ENCODE measurements around the gene CLN5.
"Not testable (repeated sequence)": the region's sequence is repeated elsewhere in the genome, so short reads cannot be mapped to it uniquely, and the experiment has no call there.

The CLN5 gene

DNA sequence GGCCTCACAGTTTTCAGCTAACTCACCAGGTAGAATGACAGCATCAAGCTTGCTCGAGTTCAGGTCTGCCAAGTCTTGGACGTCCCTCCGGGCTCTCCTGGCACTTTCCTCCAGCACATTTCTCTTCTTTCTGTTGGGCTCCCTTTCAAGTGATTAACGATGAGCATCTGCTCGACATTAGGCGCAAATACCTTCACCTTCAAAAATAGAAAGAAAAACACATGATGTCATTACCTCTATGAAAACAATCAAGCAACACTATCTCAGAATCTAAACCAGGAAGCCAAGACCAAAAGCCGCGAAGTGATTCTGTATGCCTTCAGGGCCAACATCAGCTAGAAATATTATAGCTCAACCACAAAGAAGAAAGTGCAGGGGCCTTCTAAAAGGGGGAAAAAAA lies 15.4 kb upstream of the CLN5 start:
- no peak for DNase-seq

DNA sequence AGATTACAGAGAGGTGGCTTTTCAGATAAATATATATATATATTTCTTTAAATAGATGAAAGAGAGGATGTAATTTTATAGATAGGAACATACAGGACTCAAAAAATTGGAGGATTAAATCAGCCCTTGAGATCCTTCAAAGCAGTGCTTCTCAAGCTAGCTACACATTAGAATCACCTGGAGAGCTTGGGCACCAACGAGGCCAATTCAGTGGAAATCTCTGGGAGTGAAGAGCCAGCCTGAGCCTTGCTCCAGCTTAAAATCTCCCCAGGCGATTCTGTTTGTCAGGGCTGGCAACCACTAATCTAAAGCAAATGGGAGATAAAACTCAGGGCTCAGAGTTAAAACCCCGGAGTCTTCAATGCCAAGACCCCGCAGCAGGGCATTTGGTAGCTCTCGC lies 15.0 kb upstream of the CLN5 start:
- DNase-seq, result no peak

DNA sequence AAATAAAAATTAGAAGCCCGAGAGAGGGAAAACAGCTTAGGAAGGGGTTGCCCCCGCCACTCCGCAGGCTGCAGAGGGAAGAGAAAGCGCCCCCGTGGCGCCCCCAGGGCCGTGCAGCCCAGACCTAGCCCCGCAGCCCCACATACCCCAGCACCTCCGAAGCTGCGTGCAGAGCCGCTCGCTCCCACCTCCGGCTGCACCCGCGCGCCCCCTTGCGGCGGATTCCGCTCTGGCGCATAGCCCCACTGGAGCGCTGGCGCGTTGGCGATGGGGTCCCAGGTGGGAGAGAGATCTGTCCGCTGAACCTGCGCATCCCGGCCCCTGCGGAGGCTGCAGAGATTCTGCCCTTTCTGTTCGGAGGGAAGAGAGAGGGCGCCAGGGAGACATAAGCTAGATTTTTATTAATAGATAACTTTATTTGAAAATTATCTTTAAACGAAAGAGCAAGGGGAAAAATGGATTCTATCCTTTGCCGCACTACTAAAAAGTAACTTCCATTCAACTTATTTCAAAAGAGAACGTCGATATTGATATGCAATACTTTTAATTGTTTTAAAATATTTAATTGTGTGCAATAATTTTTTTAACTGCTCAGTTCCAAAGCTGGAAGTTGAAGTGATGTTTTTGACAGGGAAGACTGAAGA lies 11.7 kb upstream of the CLN5 start:
- DNase-seq, result peak; percentile 90

DNA sequence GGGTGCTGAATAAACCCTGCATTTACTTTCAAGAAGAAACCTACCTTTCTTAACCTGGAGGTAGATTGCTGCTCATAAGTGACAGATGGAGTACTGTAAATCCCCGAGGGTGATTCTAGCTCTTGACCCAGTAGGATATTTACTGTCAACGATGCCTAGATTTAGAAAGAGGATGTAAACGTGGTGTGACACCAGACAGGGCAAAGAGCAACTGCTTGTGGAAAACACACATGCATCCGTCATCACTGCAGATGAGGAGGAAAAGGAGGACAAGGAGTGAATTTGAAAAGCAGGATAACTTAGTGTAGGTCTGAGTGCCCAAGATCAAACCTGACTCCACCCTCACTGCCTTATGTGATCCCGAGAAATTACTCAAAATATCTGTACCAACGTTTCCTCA lies 9.8 kb upstream of the CLN5 start:
- DNase-seq, result no peak

DNA sequence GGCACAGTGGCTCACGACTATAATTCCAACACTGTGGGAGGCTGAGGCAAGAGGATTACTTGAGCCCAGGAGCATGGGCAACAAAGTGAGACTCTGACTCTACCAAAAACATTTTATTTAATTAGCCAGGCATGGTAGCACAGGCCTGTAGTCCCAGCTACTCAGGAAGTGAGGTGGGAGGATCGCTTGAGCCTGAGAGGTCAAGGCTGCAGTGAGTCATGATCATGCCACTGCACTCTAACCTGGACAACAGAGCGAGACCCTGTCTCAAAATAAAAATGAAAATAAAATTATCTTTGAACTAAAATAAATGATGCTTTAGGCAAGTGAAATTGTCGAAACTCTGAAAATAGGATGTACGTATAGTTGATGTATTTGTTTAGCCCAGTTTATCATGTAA lies 8.2 kb upstream of the CLN5 start:
- no peak for DNase-seq

DNA sequence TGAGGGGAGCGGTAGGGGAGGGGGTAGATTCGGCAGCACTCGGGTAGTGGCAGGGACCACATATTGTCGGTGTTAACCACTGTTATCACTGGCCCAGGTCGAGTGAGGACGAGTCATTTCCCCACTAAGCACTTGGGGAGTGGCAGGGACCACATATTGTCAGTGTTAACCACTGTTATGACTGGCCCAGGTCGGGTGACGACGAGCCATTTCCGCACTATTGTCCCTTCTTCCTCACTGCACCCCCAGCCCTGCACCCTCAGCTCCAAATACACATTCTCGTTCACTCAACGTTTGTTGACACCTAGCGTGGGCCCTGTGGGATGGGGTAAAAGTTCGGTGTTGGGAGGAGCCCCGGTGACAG lies 467 bp upstream of the CLN5 start:
- peak; percentile 38 for DNase-seq

DNA sequence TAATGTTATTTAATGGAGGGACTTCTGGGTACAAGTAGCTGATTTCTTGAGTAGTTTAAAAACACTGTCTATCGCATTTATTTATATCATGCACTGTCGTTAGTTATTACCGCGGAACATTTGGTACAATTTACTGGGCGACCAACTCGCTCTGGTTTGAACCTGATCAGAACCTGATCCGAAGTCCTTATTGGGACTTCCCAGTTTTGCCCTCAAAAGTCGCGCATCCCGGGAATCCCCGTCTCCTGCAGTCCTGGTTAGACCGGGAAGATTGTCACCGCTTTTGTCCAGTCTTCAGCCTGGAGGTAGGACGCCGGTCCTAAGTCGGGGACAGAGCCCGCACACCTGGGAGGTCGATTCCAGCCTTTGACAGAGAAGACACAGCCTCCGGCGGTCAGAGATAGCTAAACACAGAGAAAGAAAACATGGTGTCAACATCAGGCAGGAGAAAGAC lies 694 bp downstream of the CLN5 start:
- peak; percentile 8 for DNase-seq

DNA sequence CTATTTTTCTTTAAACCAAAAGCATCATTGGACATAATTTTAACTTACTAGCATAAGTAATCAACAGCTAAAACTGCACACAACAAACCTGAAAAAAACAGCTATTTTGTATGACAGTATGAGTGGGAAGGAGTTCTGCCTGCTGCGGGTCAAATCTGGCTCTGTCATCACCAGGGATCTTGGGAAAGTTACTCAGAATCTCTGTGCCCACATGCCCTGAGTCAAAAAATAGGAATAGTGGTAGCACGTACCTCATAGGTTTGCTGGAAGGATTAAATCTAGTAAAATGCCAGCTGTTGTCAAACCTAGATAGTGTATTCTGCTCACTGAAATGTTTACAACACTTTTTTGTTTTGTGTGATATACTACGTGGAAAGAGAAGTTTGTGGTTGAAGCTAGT lies 1.1 kb downstream of the CLN5 start:
- no peak for DNase-seq

DNA sequence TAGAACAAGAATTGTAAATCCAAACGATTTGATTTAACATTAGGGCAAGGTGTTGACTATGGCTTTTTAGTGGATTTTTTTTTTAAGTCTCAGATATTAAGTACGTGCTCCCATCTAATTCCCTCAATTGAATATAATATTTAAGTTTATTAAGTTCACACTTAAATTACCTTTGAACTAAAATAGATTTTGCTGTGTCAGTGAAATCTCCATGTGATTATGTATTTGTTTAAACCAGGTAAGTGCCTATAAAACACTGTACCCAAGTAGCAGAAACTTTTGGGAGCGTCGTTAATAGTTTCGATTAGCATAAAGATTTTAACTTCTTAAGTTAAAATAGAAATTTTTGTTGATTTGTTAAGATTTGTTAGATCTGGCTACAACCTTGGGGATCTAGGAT lies 1.6 kb downstream of the CLN5 start:
- no peak for DNase-seq

DNA sequence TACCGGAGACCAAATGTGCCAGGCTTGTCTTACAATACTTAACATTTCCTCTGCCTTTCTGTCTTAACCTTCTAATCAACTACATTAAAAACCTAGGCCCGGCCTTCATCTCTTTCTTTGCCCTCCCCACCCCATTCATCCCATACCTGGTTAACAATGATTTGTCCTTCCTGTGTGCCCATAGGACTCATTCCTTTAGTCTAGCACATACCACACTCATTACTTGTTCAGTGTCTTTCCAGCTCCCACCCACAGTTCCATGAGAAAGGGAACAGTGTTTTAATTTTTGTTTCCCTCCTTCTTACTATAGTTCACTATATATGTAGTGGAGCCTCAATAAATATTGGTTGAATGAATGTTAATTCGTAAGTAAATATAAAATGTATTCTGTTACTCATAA lies 2.4 kb downstream of the CLN5 start:
- DNase-seq, result no peak

DNA sequence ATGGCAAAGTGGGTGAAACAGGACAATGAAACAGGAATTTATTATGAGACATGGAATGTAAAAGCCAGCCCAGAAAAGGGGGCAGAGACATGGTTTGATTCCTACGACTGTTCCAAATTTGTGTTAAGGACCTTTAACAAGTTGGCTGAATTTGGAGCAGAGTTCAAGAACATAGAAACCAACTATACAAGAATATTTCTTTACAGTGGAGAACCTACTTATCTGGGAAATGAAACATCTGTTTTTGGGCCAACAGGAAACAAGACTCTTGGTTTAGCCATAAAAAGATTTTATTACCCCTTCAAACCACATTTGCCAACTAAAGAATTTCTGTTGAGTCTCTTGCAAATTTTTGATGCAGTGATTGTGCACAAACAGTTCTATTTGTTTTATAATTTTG lies 8.6 kb downstream of the CLN5 start:
- no peak for DNase-seq

DNA sequence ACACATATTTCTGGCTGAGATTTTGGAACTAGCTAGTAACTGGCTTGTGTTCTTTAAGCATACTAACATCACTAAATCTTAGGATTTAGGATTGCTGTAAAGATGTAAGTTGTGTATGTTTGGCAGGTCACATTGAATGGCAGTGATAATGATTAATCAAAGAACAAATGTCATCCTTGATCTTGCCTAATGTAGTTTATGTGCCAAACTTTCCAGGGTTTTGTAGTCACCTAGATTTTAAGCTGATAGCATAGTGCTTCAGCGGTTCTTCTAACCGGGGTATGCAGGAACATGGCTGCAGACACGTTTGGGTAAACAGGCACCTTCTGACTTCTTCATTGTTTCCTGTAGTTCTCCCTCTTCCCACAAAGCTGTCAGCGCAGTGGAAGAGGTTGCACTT lies 9.7 kb downstream of the CLN5 start:
- no peak for DNase-seq

DNA sequence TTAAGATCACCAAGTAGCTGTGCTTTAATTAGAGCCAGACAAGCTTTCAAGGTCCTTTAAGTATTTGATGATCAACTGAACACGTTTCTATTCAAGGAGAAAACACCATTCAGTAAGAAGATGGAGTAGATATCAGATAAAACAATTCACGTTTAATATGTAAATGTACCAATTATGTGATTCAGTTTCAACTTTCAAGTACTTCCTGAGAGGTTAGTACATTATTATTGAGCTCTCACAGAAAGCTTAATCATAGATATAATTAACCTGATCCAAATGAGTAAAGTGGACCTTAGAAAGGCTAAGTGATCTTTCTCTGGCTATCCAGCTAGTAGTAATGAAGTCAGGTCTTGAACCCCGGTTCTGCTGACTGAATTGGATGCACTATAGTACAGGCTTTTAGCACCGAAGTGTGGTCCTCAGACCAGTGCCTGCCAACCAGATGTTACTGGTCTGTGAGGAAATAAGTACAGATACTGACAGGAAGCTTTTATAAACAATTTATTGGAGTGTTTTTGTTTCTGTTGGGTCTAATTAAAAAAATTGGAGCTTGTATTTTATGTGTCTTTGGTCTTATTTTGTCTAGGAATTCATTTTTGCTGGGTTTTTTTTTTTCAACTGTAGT lies 10.2 kb downstream of the CLN5 start:
- DNase-seq, result no peak

DNA sequence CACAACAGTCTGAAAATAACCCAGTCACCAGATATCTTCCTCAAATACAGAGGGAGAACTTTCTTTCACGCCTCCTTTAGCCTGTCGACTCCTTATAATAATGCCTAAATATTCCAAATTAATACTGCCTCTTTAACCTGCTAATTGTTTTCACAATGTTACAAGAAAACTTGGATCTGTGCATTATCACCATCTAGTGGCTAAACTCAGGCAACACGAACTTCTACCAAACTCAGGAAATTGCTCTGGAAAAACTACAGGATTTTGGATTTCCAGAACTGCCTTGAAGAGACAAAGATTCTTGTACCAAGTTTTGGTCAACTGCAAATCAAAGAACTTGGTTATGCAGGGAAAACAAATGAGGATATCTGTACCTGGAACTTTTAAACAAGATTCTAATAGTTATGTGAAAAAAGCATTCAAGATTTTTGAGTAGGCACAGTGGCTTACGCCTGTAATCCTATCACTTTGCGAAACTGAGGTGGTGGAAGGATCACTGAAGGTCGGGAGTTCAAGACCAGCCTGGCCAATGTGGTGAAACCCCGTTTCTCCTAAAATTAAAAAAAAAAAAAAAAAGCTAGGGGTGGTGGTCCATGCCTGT lies 10.8 kb downstream of the CLN5 start:
- no peak for DNase-seq

DNA sequence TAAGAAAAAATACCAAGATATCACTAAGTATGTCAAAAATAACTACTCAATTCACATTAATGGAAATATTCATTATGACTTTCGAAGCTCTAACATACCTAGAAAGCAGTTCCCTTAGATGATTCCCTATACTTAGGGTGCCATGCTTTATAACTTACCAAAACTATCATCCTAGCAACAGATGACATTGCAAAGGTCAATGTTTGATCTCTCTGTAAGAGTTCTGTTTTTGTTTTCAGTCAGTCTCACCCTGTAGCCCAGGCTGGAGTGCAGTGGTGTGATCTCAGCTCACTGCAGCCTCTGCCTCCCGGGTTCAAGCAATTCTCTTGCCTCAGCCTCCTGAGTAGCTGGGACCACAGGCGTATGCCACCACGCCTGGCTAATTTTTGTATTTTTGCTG lies 16.5 kb downstream of the CLN5 start:
- not testable (repeated sequence) for DNase-seq

DNA sequence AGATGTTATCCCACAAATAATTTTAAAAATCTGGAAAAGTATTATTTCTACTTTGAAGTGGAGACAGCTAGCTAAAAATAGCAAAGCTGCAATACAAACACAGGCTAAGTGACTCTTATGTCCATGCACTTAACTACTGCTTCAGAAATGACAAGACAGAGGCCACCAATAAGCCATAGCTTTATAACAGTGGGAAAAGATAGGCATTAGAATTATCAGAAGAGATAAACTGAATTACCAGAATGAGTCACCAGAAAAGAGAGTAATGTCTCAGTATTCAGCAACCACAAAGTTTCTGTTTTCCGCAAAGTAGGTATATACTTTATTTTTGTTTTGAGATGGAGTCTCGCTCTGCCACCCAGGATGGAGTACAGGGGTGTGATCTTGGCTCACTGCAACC lies 17.1 kb downstream of the CLN5 start:
- no peak for DNase-seq

DNA sequence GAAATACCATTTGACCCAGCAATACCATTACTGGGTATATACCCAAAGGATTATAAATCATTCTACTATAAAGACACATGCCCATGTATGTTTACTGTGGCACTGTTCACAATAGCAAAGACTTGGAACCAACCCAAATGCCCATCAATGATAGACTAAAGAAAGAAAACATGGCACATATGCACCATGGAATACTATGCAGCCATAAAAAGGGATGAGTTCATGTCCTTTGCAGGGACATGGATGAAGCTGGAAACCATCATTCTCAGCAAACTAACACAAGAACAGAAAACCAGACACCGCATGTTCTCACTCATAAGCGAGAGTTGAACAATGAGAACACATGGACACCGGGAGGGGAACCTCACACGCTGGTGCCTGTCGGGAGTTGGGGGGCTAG lies 17.8 kb downstream of the CLN5 start:
- DNase-seq, result not testable (repeated sequence)

DNA sequence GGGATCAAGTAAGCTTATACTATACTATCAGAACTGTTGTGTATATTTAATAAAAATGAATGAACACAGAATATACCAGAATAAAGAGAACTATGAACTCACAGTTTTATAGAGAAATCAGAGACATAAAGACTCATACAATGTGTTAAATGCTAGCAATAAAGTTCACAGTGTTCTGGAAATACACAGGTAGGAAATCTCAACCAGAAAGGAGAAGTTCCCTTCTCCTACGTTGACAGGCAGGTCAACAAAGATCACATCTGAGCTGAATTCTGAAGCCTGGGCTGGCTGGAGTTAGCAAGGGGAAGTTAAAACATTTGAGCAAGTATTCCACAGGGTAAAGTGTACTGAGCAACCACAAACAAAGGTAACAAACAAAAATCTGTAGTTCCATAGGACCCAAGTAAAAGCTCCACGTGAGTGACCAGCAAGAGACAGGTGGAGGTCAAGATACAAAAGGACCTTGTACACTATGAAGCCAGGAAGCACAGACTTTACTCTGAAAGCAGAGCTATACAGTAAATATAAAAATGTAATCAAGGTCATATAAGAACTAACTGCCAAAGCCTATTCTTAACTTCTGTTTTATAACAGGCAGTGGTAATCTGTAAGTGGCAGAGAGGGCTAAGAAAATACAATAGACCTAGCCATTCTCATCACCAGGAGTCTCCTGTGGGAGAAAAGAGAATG lies 22.1 kb downstream of the CLN5 start:
- DNase-seq, result no peak

DNA sequence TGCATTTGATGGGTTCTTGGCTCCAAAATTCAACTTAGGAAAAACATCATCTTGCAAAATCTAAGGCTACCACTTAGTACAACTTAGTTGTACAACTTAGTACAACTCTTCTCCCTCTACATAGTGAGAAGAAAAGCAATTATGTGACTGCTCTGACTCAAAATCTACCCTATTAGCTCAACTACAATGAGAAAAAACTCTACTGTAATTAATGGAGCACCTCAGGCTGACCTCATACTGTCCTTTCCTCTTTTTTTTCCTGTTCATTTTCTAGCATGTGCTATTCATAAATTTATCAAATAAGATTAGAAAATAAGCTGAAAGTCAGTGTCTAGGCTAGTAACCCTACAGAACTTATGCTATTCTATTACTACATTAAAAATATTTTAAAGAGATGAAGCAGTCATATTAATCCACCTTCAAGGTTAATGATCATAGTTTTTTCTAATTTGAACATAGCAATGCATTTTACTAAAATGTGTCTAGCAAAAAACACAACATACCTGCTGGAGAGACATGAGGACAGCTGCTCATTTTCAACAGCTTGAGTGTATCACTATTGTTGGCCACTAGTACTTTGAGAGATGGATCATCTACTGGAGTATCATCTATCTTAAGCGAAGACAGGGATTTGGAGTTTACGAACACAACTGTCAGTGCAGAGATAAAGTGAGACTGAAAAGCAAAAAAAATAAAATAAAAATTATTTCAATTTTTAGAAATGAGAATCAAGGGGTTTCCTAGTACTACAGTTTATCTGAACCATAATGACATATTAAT lies 23.2 kb downstream of the CLN5 start:
- no peak for DNase-seq

DNA sequence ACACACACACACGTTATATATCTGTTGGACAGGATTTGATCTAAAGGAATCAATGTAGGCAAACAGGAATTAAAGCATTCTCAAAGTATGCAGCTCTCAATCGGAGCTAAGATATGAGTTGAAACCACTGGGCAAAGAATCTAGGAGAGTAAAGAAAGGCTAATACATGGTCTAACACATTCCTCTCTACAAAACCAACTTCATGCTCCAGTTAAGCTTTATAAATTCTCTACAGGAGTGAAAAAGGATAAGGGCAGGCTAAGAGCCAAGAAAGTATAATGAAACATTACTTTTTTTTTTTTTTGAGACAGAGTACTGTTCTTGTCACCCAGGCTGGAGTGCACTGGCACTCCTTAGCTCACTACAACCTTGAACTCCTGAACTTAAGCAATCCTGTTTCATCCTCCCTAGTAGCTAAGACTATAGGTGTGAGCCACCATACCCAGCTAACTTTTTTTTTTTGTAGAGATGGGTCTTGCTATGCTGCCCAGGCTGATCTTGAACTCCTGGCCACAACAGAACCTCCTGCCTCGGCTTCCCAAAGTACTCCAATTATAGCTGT lies 24.5 kb downstream of the CLN5 start:
- DNase-seq, result no peak

DNA sequence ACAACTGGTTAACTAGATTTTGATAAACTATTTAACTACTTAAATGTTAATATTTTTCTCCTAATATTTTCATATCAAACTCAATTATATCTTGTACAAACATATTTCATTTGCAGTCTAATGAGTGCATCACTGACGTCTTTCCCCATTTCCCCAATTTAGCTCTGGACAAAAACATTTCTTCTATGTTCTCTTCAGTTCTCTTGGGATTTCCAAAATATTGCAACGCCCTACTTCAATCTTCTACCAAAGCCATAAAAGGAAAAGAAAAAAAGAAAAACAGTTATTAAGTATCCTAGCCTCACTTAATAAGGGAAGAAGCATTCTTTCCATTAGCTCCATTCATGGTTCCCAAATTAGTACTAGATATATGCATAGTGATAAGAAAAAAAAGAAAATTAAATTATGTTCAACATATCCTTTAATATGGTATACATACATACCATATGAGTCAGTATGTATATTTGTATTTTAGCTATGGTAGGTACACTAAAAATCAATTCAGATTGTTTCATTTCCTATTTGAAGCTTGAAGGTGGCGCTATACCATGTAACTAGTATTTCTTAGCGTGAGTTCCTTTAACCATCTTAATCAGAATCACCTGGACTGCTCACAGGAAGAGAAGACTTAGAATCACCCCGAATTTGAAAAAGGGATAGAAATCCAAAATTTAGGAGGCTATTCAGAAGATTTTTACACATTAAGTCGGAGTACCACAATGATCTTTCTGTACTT lies 25.2 kb downstream of the CLN5 start:
- DNase-seq, result no peak

DNA sequence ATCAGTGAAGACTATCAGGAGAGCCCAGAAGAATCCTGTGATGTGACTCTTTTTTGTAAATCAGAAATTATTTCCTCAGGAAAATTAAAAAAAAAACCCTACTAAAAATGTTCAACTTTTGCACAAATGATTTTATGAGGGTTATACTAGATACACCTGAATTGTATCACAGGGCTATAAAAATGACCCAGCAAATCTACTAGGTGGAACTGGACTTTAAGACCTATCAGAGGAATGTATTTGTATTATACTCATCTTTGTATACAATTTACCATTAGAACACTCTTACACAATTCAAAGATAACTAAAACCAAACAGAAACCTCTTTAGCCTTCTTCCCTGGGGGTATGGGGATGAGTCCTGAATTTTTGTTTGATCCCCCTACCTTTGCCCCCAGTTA lies 27.9 kb downstream of the CLN5 start:
- DNase-seq, result no peak
